ENCODE results near the gene SERPINB6. TPM values are rescaled to one million over a fixed set of nuclear protein-coding genes. Genes with fewer than 3 reads are reported as not detected.

Gene SERPINB6
- total RNA-seq, 1 donor from 2014 or later, result 120 TPM

GRCh38 chr6:2921520-2922115 is 49.7 kb downstream of the SERPINB6 start:
- H3K4me3 ChIP-seq (ENCODE audit: low read depth, low read length), result no peak overlapping the region
- TF ChIP-seq CTCF (conservative IDR thresholded peaks at IDR 0.05; ENCODE audit: low read depth, low read length), result no peak
- no peak for DNase-seq (ENCODE audit: low read depth)

GRCh38 chr6:2920671-2921112 is 50.7 kb downstream of the SERPINB6 start:
- DNase-seq (ENCODE audit: low read depth), result no peak
- no peak for TF ChIP-seq CTCF (conservative IDR thresholded peaks at IDR 0.05; ENCODE audit: low read depth, low read length)
- H3K4me3 ChIP-seq (ENCODE audit: low read depth, low read length), result no peak overlapping the region

- no peak overlapping the region for H3K4me3 ChIP-seq (ENCODE audit: low read depth, low read length)
- DNase-seq (ENCODE audit: low read depth), result no peak
- TF ChIP-seq CTCF (conservative IDR thresholded peaks at IDR 0.05; ENCODE audit: low read depth, low read length), result no peak
Observed at GRCh38 chr6:2919886-2920285, 51.5 kb downstream of the SERPINB6 start.

GRCh38 chr6:2919401-2919800 is 52.0 kb downstream of the SERPINB6 start:
- DNase-seq (ENCODE audit: low read depth), result no peak
- H3K4me3 ChIP-seq (ENCODE audit: low read depth, low read length), result no peak overlapping the region
- no peak for TF ChIP-seq CTCF (conservative IDR thresholded peaks at IDR 0.05; ENCODE audit: low read depth, low read length)

- DNase-seq (ENCODE audit: low read depth), result no peak
- H3K4me3 ChIP-seq (ENCODE audit: low read depth, low read length), result no peak overlapping the region
- TF ChIP-seq CTCF (conservative IDR thresholded peaks at IDR 0.05; ENCODE audit: low read depth, low read length), result no peak
Observed at GRCh38 chr6:2918936-2919335, 52.4 kb downstream of the SERPINB6 start.

GRCh38 chr6:2917801-2918445 is 53.4 kb downstream of the SERPINB6 start:
- no peak for DNase-seq (ENCODE audit: low read depth)
- TF ChIP-seq CTCF (conservative IDR thresholded peaks at IDR 0.05; ENCODE audit: low read depth, low read length), result no peak
- no peak overlapping the region for H3K4me3 ChIP-seq (ENCODE audit: low read depth, low read length)

GRCh38 chr6:2917065-2917464 is 54.3 kb downstream of the SERPINB6 start:
- H3K4me3 ChIP-seq (ENCODE audit: low read depth, low read length), result no peak overlapping the region
- no peak for DNase-seq (ENCODE audit: low read depth)
- no peak for TF ChIP-seq CTCF (conservative IDR thresholded peaks at IDR 0.05; ENCODE audit: low read depth, low read length)

Measured in epithelial cell of proximal tubule (primary cell).